HepG2 (cell line): ENCODE data around the gene TXNL4A. TPM values are rescaled to one million over a fixed set of nuclear protein-coding genes. Genes with fewer than 3 reads are reported as not detected.
A peak's percentile ranks its signal among the peaks of the same experiment; 100 is the strongest.

Source experiments
- ATAC-seq: fragments of 200-7000 bp; cut with Tn5 transposase; 3 replicates; pipeline ENCODE4 v1.9.1; 2020; ENCODE audit warnings: mild to moderate bottlenecking, moderate library complexity
- BruUV-seq: library from RNA; stranded (reverse); fragments of 400-500 nt; replicated peaks from 2 replicates; lab custom pipeline; 2021; lab: Mats Ljungman, UMichigan
- CTCF ChIA-PET: fragments of 300-600 bp; formaldehyde crosslinking; extraction: SDS; loops from one replicate; lab custom pipeline; 2021; ENCODE audit warnings: low total read pairs, inconsistent platforms, low intra/inter-chr PET ratio; lab: Yijun Ruan, JAX
- POLR2A ChIA-PET: fragments of 350-600 bp; sonication (Branson Sonifier 250); formaldehyde crosslinking; loops from one replicate; lab custom pipeline; 2020; ENCODE audit warnings: antibody characterized with exemption, inconsistent platforms; lab: Yijun Ruan, JAX
- DNase-seq: peaks from one replicate; pipeline ENCODE4 v3.0.0-alpha.2; 2015; ENCODE audit warnings: low spot score
- FAIRE-seq: peaks from 3 replicates; lab custom pipeline; 2011; peaks lifted over from hg19 to GRCh38; lab: Jason Lieb, UNC
- H2AFZ ChIP-seq: one replicate; pipeline ENCODE4 v1.6.1; 2011; ENCODE audit warnings: low read length, inconsistent platforms
- H3K27ac ChIP-seq: fragments of 300-600 bp; 3 replicates; pipeline ENCODE4 v1.8.0; 2011; ENCODE audit warnings: mixed run types, mild to moderate bottlenecking, mixed read lengths, low read length, inconsistent platforms; ENCODE audit not compliant: insufficient read depth; ENCODE audit errors: extremely low read length
- H3K27me3 ChIP-seq, 2 experiments: fragments of 200-600 bp in 1 of 2; 2 replicates in 1 of 2; 3 replicates in 1 of 2; pipeline versions ENCODE4 v1.6.0 to v1.8.0; 2011; ENCODE audit warnings: low read length in 2 of 2, mild to moderate bottlenecking in 2 of 2, moderate library complexity in 2 of 2, inconsistent platforms in 1 of 2; ENCODE audit not compliant: insufficient read depth in 2 of 2, control insufficient read depth in 1 of 2
- H3K36me3 ChIP-seq, 2 experiments: fragments of 200-600 bp in 1 of 2; replicated peaks in 1 of 2; 2 replicates in 1 of 2; 3 replicates in 1 of 2; pipeline versions ENCODE4 v1.5.1 to v1.8.0; 2011; ENCODE audit warnings: low read length in 2 of 2, inconsistent platforms in 1 of 2; ENCODE audit not compliant: insufficient read depth in 2 of 2, control insufficient read depth in 1 of 2
- H3K4me1 ChIP-seq: 2 replicates; pipeline ENCODE4 v1.5.1; 2012; ENCODE audit warnings: low read length, inconsistent platforms; ENCODE audit not compliant: insufficient read depth
- H3K4me2 ChIP-seq: 2 replicates; pipeline ENCODE4 v1.6.0; 2011; ENCODE audit warnings: low read depth, low read length, inconsistent platforms
- H3K4me3 ChIP-seq, 3 experiments: fragments of 200-600 bp in 1 of 3; sonication (generic), shearing (Covaris generic) in 1 of 3; replicated peaks in 1 of 3; 2 replicates each; pipeline ENCODE4 v1.5.1; 2011 to 2016; ENCODE audit warnings: low read length in 3 of 3, inconsistent platforms in 2 of 3, low read depth in 2 of 3, mild to moderate bottlenecking in 2 of 3, control low read depth in 1 of 3, mixed read lengths in 1 of 3; ENCODE audit not compliant: insufficient read depth in 1 of 3
- H3K79me2 ChIP-seq: one replicate; pipeline ENCODE4 v1.6.1; 2011; ENCODE audit warnings: low read length, inconsistent platforms; ENCODE audit not compliant: insufficient read depth
- H3K9ac ChIP-seq: 2 replicates; pipeline ENCODE4 v1.6.0; 2011; ENCODE audit warnings: mild to moderate bottlenecking, low read depth, low read length, inconsistent platforms; ENCODE audit not compliant: insufficient read depth
- H3K9me3 ChIP-seq: 2 replicates; pipeline ENCODE4 v1.5.1; 2012; ENCODE audit warnings: mild to moderate bottlenecking, low read length
- H4K20me1 ChIP-seq: 2 replicates; pipeline ENCODE4 v1.6.0; 2011; ENCODE audit warnings: inconsistent platforms, mild to moderate bottlenecking, low read length, moderate library complexity; ENCODE audit not compliant: insufficient read depth
- ASH2L ChIP-seq: fragments of 300-600, 200-600 bp; sonication (generic); IDR thresholded peaks from 2 replicates; pipeline ENCODE4 v1.7.0; 2017; ENCODE audit warnings: low read depth, mild to moderate bottlenecking, moderate library complexity, mixed read lengths, low read length; ENCODE audit not compliant: insufficient read length
- GPBP1L1 ChIP-seq: sonication (generic); formaldehyde crosslinking; IDR thresholded peaks from 2 replicates; pipeline ENCODE4 v1.5.0; 2020; ENCODE audit warnings: mild to moderate bottlenecking, missing genetic modification reagents
- GZF1 ChIP-seq: sonication (generic); formaldehyde crosslinking; IDR thresholded peaks from 2 replicates; pipeline ENCODE4 v1.5.1; 2020; ENCODE audit warnings: mild to moderate bottlenecking, missing genetic modification reagents
- THAP7 ChIP-seq: sonication (generic); formaldehyde crosslinking; IDR thresholded peaks from 2 replicates; pipeline ENCODE4 v1.8.1; 2023; ENCODE audit warnings: mild to moderate bottlenecking, missing genetic modification reagents
- ZBTB33 ChIP-seq: sonication (generic); formaldehyde crosslinking; IDR thresholded peaks from 2 replicates; pipeline ENCODE4 v1.4.0; 2020; ENCODE audit warnings: missing genetic modification reagents
- ZBTB38 ChIP-seq: sonication (generic); formaldehyde crosslinking; IDR thresholded peaks from 2 replicates; pipeline ENCODE4 v1.5.1; 2020; ENCODE audit warnings: mild to moderate bottlenecking, missing genetic modification reagents
- ZMYM3 ChIP-seq: sonication (generic); formaldehyde crosslinking; IDR thresholded peaks from 2 replicates; pipeline ENCODE4 v1.5.1; 2020; ENCODE audit warnings: mild to moderate bottlenecking, missing genetic modification reagents
- ZNF121 ChIP-seq: sonication (generic); formaldehyde crosslinking; IDR thresholded peaks from 2 replicates; pipeline ENCODE4 v1.5.0; 2020; ENCODE audit warnings: mild to moderate bottlenecking, missing genetic modification reagents
- ZNF30 ChIP-seq: sonication (generic); formaldehyde crosslinking; IDR thresholded peaks from 2 replicates; pipeline ENCODE4 v1.5.0; 2020; ENCODE audit warnings: mild to moderate bottlenecking, missing genetic modification reagents
- ZNF337 ChIP-seq: sonication (generic); formaldehyde crosslinking; IDR thresholded peaks from 2 replicates; pipeline ENCODE4 v1.5.1; 2020; ENCODE audit warnings: missing genetic modification reagents, low read depth, mild to moderate bottlenecking, borderline replicate concordance
- ZNF430 ChIP-seq: sonication (generic); formaldehyde crosslinking; IDR thresholded peaks from 2 replicates; pipeline ENCODE4 v1.9.0; 2021; ENCODE audit warnings: mild to moderate bottlenecking, missing genetic modification reagents
- WGBS: methylation state at CpG from one replicate; pipeline ENCODE4 v1.1.6; 2017; ENCODE audit warnings: low lambda C conversion rate; 5-methylcytosine and 5-hydroxymethylcytosine counted together
- in situ Hi-C: cut with HindIII; loops from 2 replicates; pipeline ENCODE4 v1.10.0; 2017; ENCODE audit warnings: low pct_unique_long_range_greater_than_20kb; ENCODE audit not compliant: extremely low pct_ligation_motif_present
- intact Hi-C: fragments of 100-400 bp; cut with micrococcal nuclease; formaldehyde crosslinking; loops from one replicate; pipeline ENCODE4 v1.10.0; 2022; ENCODE audit not compliant: unreplicated experiment
- polyA plus RNA-seq, 8 experiments: library from polyadenylated mRNA; depleted of rRNA in 3 of 8; stranded (reverse) in 7 of 8; unstranded in 1 of 8; fragments of >200 nt; fragmentation: Illumina TruSeq in 4 of 8; extraction: Trizol in 4 of 8; gene quantifications; 2 replicates each; pipeline versions ENCODE4 v1.2.1 to v1.2.3, GENCODE V29; 2011 to 2016; ENCODE audit warnings: low read depth in 4 of 8, missing spikeins in 1 of 8, mixed read lengths in 1 of 8; ENCODE audit not compliant: insufficient read depth in 1 of 8
- total RNA-seq, 5 experiments: library from RNA; depleted of rRNA; stranded (reverse); fragments of >200 nt; fragmentation: Illumina TruSeq; extraction: Trizol; gene quantifications; 2 replicates each; pipeline ENCODE4 v1.2.3, GENCODE V29; 2016; ENCODE audit warnings: low read depth in 1 of 5
- TF ChIP-seq, protein P1 (sequence below): sonication (generic); formaldehyde crosslinking; IDR thresholded peaks from 2 replicates; pipeline ENCODE4 v1.5.1; 2020; ENCODE audit warnings: mild to moderate bottlenecking, moderate library complexity, missing genetic modification reagents

The TXNL4A gene
- total and polyA plus RNA-seq, 2 of the 13 experiments (the other 11 are each of a cell fraction or from before 2014, with no cell fraction given): 172 to 202 TPM

GRCh38 chr18:79963658-79964329 is 24.6 kb downstream of the TXNL4A start:
- H3K4me3 ChIP-seq: peak overlapping the region; percentile 78 to 86 (median 85); a peak in 5 of 6 replicates

More at GRCh38 chr18:79963658-79964329, 24.6 kb downstream of the TXNL4A start:
- Histone ChIP-seq H3K4me2 (peak overlapping the region; percentile 97), H3K79me2 (peaks cover 15% of the 10 kb centered on the region), H3K36me3 (peaks cover 2 to 10% of the 10 kb centered on the region in 2 experiments; a peak in 2 of 5 replicates)
- ATAC-seq: no peak
- ChIA-PET CTCF (interaction anchor here (2.3 kb wide), 1 partner anchor 30 kb away, joined by 23 read pairs; no protein-coding TSS in a partner anchor), POLR2A (interaction anchor here (0.7 to 3.1 kb wide), 8 partner anchors 12 to 173 kb away, joined by 3 to 26 read pairs (median 4); partner anchors contain the start of gene SLC66A2)
- TF ChIP-seq ASH2L (peak; percentile 3), THAP7 (CRISPR knock-in tag) (0 out of 2 replicates have a peak, but pooled peaks have one; percentile 10), GPBP1L1 (CRISPR knock-in tag) (no peak), ZNF30 (0 out of 2 replicates have a peak, but pooled peaks have one; percentile 40), ZBTB38 (CRISPR knock-in tag) (0 out of 2 replicates have a peak, but pooled peaks have one; percentile 36), ZNF430 (no peak), GZF1 (CRISPR knock-in tag) (no peak), ZMYM3 (CRISPR knock-in tag) (peak; percentile 74), ZBTB33 (peak; percentile 74; the same call in 1 of the 2 replicates), ZNF337 (CRISPR knock-in tag) (0 out of 2 replicates have a peak, but pooled peaks have one; percentile 5), ZNF121 (CRISPR knock-in tag) (peak; percentile 97)
- TF ChIP-seq, protein P1, sequence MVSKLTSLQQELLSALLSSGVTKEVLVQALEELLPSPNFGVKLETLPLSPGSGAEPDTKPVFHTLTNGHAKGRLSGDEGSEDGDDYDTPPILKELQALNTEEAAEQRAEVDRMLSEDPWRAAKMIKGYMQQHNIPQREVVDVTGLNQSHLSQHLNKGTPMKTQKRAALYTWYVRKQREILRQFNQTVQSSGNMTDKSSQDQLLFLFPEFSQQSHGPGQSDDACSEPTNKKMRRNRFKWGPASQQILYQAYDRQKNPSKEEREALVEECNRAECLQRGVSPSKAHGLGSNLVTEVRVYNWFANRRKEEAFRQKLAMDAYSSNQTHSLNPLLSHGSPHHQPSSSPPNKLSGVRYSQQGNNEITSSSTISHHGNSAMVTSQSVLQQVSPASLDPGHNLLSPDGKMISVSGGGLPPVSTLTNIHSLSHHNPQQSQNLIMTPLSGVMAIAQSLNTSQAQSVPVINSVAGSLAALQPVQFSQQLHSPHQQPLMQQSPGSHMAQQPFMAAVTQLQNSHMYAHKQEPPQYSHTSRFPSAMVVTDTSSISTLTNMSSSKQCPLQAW: peak; percentile 44; the same call in 1 of the 2 replicates
- TF ChIP-seq, all 625 proteins: peak for 9
- 72% methylated on average over 24 of the region's 30 CpGs for WGBS
- TSS peak; percentile 36 for BruUV-seq
- no peak for DNase-seq
- Histone ChIP-seq H3K27me3 (no peaks in the 10 kb centered on the region), H2AFZ (no peak overlapping the region), H3K9me3 (no peaks in the 10 kb centered on the region), H4K20me1 (no peaks in the 10 kb centered on the region), H3K27ac (peak overlapping the region; percentile 91), H3K4me1 (peaks cover 66% of the 10 kb centered on the region), H3K9ac (peak overlapping the region; percentile 97)
- in situ Hi-C loops: no loop called here
- FAIRE-seq: no peak
- intact Hi-C loops: loop anchor here (1.0 kb wide), 2 partner anchors 29 to 171 kb away; no protein-coding TSS in a partner anchor
